Limb (tissue), 2 donors: ENCODE results near the gene TEX30.
"Not testable (repeated sequence)": the region's sequence is repeated elsewhere in the genome, so short reads cannot be mapped to it uniquely, and the experiment has no call there.

ENCODE experiments used
- DNase-seq, 2 donors: peaks; one replicate each; pipeline ENCODE4 v3.0.0-alpha.2; 2016; ENCODE audit errors: extremely low spot score in 2 of 2

Gene TEX30

GRCh38 chr13:102773441-102774213 is at the start of gene TEX30:
Gene TEX30 (minus strand): TSS chr13:102773786. CDS start chr13:102770026, 3,760 bp downstream.
- DNase-seq = peak; percentile 82 to 93

GRCh38 chr13:102817907-102818306 is 44.3 kb upstream of the TEX30 start:
- DNase-seq = no peak

GRCh38 chr13:102817241-102817640 is 43.7 kb upstream of the TEX30 start:
- no peak for DNase-seq

DNA sequence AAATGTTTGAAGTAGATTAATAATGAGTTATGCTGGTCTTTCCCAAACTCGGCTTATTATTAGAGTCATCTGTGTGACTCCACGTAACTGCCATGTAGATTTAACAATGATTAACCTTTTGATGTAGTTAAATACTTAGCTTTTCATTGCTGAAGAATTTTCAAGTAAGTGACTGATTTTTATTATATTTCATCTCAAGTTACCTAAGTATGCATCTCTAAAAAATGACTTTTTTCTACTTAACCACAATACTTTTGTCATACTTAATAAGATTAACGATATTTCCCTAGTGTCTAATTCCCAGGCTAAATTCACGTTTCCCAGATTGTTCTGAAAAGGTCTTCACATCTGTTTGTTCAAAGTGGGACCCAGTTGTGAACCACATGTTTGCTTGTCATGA is 43.1 kb upstream of the TEX30 start:
- DNase-seq = no peak

GRCh38 chr13:102815788-102816187 is 42.2 kb upstream of the TEX30 start:
- no peak for DNase-seq

DNA sequence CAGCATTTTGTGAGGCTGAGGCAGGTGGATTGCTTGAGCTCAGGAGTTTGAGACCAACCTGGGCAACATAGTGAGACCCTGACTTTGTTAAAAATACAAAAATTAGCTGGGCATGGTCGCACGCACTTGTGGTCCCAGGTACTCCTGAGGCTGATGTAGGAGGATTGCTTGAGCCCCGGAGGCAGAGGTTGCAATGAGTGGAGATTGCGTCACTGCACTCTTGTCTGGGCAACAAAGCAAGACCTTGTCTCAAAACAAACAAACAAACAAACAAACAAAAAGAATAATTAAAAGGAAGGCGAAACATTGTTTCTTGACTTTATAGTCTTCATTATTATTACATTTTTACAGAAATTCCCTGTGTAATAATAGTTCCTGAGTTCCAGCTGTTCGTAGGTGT is 41.2 kb upstream of the TEX30 start:
- DNase-seq = no peak

DNA sequence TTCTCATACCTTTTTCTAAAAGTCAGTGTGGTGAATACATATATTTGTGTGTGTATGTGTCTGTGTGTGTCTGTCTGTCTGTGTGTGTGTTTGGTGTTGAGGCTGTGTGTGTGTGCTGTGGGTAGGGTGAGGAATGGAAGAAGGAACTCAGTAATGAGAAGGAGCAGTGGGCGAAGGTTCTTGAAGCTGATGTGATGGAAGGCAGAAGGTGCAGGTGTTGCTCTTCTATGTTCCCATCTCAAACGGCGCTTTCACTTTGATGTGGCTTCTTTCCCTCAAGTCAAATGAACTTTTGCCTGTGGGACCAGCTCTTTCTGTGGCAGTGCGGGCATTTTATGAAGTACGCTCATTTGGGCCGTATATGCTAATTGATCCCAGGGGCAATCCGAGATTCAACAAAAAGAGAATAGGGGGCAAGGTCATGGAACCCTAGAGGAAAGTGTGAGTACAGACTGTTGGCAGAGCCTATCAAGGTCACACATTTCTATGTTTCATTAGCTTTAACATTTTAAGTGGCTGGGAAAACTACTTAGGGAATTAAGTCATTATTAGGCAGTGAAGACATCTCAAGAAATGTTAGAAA is 40.5 kb upstream of the TEX30 start:
- DNase-seq = no peak

GRCh38 chr13:102812611-102813287 is 39.2 kb upstream of the TEX30 start:
- no peak for DNase-seq

DNA sequence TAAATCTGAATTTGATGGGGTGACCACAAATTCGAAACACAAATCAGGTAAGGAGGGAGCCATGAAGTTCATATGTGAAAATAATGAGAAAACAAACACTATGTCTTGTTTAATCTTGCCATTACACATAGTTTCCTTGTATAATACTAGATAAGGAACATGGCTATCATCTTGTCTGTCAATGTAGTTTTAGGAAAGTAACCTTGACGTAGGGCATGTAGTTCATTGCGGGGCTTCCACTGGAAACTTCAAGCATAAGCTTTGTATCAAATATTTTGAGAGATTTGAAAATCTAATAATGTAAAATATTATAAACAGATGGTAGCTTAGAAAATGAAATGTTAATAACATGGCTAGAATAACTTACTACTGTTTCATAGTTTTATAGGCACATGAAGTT is 34.1 kb upstream of the TEX30 start:
- no peak for DNase-seq

GRCh38 chr13:102805680-102806079 is 32.1 kb upstream of the TEX30 start:
- DNase-seq = no peak

- DNase-seq = peak; percentile 70 to 91
These were observed 26.8 kb upstream of the TEX30 start for GRCh38 chr13:102800145-102801041.

- DNase-seq = peak in 1 of 2 donors; percentile 7
These were observed 26.0 kb upstream of the TEX30 start for GRCh38 chr13:102799426-102800144.

DNA sequence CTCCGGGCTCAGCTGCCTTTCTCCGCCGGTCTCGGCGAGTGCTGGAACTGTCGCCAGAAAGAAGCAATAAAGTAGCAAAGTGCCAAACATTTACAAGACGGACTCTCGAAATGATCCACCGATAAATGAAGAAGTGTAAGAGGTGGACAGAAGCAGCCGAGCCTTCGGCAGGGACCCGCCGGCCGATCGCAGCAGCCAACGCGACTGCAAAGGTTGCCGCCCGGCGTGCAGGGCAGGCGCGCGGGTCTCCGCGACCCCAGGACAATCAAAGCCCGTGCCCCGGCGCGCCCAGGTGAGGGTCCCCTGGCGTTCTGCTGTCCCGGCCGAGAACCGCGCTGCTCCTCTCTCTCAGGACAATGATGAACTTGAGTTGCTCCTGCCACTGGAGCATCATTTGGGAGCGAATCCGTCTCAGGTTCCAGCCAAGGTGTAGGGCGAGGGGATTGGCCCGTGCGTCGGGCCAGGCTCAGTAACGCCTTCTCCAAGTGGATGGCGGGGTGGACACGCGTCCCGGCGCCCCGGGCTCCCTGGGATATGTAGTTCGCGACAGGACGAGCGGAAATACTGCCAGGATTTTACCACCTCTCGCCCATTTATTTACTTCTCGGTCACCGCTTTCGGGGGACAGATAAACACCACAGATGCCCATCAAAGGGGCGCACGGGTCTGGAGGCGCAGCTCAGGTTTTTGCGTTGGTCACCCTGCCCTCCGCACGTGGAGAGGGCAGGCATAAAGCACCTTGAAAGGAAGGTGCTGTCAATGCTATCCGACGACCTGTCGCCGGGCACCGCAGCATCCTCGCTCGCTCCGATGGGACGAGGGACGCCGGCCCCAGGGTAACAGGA is 25.2 kb upstream of the TEX30 start, which contains the start of the genes BIVM and POGLUT2:
Gene BIVM (plus strand): TSS at position 539 of the 845 bp plus-strand sequence. CDS start 8,149 bp downstream, outside the sequence.
Gene POGLUT2 (minus strand): TSS at position 396 of the 845 bp plus-strand sequence. CDS start 306 bp downstream, at position 90.
- DNase-seq = peak; percentile 92 to 94

- DNase-seq = no peak
These were observed 20.2 kb upstream of the TEX30 start for GRCh38 chr13:102793611-102794355.

DNA sequence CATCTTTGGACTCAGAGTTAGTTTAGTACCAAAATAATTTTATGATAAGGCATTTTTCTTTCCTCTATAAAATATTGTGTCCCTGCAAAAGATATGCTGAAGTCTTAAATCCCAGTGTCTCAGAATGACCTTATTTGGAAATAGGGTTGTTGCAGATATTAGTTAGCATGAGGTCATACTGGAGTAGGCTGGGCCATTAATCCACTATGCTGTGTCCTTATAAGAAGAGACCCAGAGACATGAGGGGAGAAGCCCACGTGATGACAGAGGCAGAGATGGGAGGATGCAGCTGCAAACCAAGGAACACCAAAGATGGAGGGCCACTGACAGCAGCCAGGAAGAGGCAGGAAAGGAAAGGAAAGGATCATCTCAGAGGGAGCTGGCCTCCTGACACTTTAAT is 18.8 kb upstream of the TEX30 start:
- DNase-seq = no peak

GRCh38 chr13:102788683-102789082 is 15.1 kb upstream of the TEX30 start:
- DNase-seq = no peak

DNA sequence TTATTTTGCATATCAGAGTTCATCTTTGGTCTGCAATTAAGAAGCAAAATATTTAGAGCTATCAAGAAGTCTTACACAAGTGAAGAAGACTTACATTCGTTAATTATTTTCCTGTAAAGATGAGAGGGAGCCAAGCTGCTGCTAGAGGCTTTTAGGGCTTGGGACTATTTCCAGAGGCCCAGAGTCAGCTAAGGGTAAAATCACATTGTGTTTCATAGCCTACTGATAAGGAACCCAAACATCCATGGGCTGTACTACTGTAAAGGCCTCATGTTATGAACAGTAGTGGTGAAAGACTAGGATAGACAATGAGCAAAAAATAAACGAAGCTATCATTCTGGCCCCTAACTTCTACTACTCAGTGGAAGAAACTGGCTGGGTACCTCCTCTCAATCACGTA is 10.9 kb upstream of the TEX30 start:
- DNase-seq = no peak

DNA sequence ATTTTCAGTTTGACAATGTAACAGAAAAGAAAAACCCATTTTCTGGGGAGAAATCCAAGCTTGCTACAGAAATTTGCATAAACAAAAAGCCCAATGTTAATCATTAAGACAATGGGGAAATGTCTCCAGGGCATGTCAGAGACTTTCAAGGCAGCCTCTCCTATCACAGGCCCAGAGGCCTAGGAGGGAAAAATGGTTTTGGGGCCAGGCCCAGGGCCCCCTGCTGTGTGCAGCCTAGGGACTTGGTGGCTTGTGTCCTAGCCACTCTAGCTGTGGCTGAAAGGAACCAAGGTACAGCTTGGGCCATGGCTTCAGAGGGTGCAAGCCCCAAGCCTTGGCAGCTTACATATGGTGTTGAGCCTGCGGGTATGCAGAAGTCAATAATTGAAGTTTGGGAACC is 8.0 kb upstream of the TEX30 start:
- no peak for DNase-seq

GRCh38 chr13:102780656-102781055 is 7.1 kb upstream of the TEX30 start:
- not testable (repeated sequence) for DNase-seq
